OCI-LY7 (cell line): ENCODE results near the gene MYOF.

ENCODE experiments used
- EZH2phosphoT487 ChIP-seq: fragments of 200-600 bp; sonication (generic); IDR thresholded peaks from 2 replicates; pipeline ENCODE4 v1.6.1; 2018; ENCODE audit warnings: low read depth, borderline replicate concordance, mild to moderate bottlenecking, mixed run types, antibody characterized with exemption, low read length, moderate library complexity, mixed read lengths
- TF ChIP-seq, protein P1 (sequence below): fragments of 200-600 bp; sonication (generic); conservative IDR thresholded peaks from 2 replicates; pipeline ENCODE4 v1.5.1; 2014; ENCODE audit warnings: mild to moderate bottlenecking, antibody characterized with exemption, low read length, moderate library complexity, mixed read lengths

DNA sequence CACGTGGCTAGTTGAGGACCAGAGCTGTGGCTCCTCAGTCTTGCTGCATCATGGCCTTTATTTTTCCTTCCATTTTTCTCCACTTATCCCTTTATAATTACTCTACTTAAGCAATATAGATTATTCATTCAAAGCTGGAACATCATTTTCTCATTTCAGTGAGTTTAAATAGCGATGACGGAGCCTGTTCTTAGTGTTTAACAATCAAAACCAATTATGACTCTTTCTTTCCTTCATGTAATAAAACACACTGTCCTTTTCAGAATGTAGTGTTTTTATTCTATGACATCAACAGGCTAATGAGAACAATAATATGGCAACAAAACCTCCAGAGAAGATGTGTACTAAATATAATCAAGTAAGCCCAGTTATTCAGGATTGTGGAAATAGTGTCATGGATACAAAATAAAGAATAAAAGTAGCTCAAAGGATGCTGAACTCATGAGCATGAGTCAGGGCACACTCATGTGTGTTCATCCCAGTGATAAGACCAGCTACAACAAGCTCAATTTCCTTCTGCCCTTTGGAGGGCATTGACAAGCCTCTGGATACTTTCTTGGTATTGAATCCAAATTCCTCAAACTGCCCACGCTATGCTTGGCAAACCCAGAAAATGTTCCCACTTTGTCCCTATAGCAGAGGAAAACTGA, 220.0 kb downstream of the MYOF start:
- TF ChIP-seq, protein P1, sequence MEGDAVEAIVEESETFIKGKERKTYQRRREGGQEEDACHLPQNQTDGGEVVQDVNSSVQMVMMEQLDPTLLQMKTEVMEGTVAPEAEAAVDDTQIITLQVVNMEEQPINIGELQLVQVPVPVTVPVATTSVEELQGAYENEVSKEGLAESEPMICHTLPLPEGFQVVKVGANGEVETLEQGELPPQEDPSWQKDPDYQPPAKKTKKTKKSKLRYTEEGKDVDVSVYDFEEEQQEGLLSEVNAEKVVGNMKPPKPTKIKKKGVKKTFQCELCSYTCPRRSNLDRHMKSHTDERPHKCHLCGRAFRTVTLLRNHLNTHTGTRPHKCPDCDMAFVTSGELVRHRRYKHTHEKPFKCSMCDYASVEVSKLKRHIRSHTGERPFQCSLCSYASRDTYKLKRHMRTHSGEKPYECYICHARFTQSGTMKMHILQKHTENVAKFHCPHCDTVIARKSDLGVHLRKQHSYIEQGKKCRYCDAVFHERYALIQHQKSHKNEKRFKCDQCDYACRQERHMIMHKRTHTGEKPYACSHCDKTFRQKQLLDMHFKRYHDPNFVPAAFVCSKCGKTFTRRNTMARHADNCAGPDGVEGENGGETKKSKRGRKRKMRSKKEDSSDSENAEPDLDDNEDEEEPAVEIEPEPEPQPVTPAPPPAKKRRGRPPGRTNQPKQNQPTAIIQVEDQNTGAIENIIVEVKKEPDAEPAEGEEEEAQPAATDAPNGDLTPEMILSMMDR: no peak
- no peak for TF ChIP-seq EZH2phosphoT487
